ENCODE measurements around the gene NRTN.

DNA sequence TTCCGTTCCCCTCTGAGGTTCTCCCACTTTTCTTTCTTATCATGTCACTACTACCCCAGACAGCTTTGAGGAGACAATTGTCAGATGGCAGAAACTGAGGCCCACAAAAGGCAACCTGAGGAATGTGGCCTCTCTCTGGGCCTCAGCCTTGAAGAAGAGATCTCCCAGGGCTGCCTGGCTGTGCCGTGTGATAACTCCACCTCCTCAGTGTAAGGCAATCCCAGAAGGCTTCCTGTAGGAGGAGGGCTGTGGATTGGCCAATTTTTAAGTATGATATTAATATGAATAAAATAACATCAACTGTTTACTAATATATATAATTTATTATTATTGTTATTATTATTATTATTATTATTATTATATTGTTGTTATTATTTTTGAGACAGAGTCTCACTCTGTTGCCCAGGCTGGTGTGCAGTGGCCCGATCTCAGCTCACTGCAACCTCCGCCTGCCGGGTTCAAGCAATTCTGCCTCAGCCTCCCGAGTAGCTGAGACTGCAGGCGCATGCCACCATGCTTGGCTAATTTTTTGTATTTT, 9.4 kb upstream of the NRTN start:
- TF ChIP-seq, protein P1, sequence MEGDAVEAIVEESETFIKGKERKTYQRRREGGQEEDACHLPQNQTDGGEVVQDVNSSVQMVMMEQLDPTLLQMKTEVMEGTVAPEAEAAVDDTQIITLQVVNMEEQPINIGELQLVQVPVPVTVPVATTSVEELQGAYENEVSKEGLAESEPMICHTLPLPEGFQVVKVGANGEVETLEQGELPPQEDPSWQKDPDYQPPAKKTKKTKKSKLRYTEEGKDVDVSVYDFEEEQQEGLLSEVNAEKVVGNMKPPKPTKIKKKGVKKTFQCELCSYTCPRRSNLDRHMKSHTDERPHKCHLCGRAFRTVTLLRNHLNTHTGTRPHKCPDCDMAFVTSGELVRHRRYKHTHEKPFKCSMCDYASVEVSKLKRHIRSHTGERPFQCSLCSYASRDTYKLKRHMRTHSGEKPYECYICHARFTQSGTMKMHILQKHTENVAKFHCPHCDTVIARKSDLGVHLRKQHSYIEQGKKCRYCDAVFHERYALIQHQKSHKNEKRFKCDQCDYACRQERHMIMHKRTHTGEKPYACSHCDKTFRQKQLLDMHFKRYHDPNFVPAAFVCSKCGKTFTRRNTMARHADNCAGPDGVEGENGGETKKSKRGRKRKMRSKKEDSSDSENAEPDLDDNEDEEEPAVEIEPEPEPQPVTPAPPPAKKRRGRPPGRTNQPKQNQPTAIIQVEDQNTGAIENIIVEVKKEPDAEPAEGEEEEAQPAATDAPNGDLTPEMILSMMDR (IDR thresholded peaks at IDR 0.05): no peak
- no peak for TF ChIP-seq POLR2AphosphoS5 (IDR thresholded peaks at IDR 0.05; ENCODE audit: insufficient read depth in 1 of 2, low read depth in 1 of 2)

All from vagina (tissue), 2 donors.